Lower leg skin (tissue), 3 donors: ENCODE measurements around the gene ZNF593.

Experiments used
- POLR2A ChIP-seq, 2 donors: fragments of 450-650 bp; IDR thresholded peaks; one replicate each; pipeline ENCODE4 v1.6.1; 2016 to 2017; ENCODE audit warnings: antibody characterized with exemption in 2 of 2, mild to moderate bottlenecking in 1 of 2, moderate library complexity in 1 of 2
- TF ChIP-seq, protein P1 (sequence below), 3 donors: fragments of 450-650 bp; IDR thresholded peaks; one replicate each; pipeline ENCODE4 v1.5.1; 2016; ENCODE audit warnings: antibody characterized with exemption in 3 of 3, mild to moderate bottlenecking in 3 of 3, moderate library complexity in 2 of 3

GRCh38 chr1:26159743-26160039 lies 10.0 kb upstream of the ZNF593 start:
- TF ChIP-seq, protein P1, sequence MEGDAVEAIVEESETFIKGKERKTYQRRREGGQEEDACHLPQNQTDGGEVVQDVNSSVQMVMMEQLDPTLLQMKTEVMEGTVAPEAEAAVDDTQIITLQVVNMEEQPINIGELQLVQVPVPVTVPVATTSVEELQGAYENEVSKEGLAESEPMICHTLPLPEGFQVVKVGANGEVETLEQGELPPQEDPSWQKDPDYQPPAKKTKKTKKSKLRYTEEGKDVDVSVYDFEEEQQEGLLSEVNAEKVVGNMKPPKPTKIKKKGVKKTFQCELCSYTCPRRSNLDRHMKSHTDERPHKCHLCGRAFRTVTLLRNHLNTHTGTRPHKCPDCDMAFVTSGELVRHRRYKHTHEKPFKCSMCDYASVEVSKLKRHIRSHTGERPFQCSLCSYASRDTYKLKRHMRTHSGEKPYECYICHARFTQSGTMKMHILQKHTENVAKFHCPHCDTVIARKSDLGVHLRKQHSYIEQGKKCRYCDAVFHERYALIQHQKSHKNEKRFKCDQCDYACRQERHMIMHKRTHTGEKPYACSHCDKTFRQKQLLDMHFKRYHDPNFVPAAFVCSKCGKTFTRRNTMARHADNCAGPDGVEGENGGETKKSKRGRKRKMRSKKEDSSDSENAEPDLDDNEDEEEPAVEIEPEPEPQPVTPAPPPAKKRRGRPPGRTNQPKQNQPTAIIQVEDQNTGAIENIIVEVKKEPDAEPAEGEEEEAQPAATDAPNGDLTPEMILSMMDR (IDR thresholded peaks at IDR 0.05) = no peak
- no peak for TF ChIP-seq POLR2A (IDR thresholded peaks at IDR 0.05)
